GM19023 (cell line): ENCODE results near the gene GRM4.

Source experiments
- ATAC-seq: cut with Tn5 transposase; IDR thresholded peaks from one replicate; pipeline ENCODE4 v1.9.1; 2021; ENCODE audit warnings: mild to moderate bottlenecking, moderate library complexity; ENCODE audit not compliant: unreplicated experiment

Gene GRM4

DNA sequence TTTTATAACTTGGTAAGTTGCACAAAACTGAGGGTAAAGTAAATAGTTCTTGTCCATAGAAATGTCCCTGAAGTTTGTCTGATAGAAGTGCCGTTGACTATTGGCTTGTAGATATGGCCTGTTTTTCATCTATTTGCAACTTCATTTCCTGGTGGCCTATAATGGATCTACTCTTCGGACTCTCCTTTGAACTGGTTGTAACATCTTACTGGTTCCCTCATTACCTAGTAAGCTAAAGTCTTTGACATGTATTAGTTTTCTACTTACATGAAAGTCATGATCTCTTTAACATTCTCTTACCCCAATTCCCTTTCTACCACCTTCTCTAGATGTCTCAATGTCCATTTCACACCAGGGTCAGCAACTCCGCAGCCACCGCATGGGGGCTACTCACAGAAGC, 146.3 kb downstream of the GRM4 start:
- no peak for ATAC-seq

GRCh38 chr6:33998660-33999059, 147.2 kb downstream of the GRM4 start:
- ATAC-seq: no peak

- ATAC-seq: no peak
These were observed 148.6 kb downstream of the GRM4 start for GRCh38 chr6:33997265-33997664.

- ATAC-seq: no peak
These were observed 149.8 kb downstream of the GRM4 start for GRCh38 chr6:33996120-33996475.

- ATAC-seq: no peak
These were observed 150.4 kb downstream of the GRM4 start for GRCh38 chr6:33995309-33996119.

- no peak for ATAC-seq
These were observed 151.2 kb downstream of the GRM4 start for GRCh38 chr6:33994472-33995308.

GRCh38 chr6:33993653-33994471, 152.0 kb downstream of the GRM4 start:
- ATAC-seq: no peak

DNA sequence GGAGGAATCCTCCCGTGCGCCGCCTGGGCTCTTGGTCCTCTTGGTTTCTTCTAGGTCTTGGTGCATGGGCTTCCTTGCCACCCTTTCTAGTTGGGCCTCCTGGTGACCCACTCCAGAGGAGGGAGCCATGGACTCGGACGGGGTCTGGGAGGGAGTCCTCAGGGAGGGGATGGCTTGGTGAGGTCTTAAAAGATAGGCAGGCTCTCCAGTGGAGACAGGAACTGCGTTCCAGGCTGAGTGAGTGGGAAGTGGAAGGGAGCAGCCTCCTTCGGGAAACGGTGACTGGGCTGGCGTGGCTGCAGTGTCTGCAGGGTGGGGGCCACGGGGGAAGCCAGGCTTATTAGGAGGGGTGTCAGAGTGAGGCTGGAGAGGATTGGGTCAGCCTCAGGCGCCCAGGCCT, 152.8 kb downstream of the GRM4 start:
- no peak for ATAC-seq

GRCh38 chr6:33992191-33992590, 153.7 kb downstream of the GRM4 start:
- no peak for ATAC-seq

DNA sequence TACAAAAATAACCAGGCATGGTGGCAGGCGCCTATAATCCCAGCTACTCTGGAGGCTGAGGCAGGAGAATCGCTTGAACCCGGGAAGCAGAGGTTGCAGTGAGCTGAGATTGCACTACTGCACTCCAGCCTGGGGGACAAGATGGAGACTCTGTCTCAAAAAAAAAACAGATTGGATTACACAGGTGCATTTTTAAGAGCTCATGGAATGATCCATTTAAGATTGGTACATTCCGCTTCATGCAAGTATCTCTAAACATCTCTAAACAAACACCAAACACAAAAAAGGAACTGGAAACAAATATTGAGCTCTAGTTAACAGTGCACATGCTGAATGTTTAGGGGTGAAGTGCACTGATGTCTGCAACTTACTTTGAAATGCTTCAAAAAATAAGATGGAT, 154.3 kb downstream of the GRM4 start:
- no peak for ATAC-seq

DNA sequence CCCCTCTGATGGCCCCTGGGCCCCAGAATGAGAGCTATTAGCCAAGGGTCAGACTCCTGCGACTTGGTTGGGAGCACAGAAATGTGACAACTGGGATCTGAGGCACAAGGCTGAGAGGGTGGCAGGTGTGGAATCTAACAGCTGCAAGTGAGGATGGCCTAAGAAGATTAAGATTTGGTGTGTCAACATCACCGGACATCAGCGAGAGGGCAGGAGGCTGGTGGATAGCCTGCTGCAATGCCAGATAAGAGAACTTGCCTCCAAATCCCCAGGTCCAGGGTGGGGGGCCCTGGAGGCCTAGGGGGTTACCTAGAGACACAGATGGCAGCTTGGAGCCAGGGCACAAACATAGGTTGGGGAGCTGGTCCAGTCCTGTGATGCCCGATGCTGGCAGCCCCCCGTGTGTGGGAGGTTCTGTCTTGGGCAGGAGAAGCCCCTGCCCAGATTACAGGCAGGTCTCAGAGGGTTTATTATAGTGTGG, 155.8 kb downstream of the GRM4 start:
- ATAC-seq: no peak

GRCh38 chr6:33989016-33989854, 156.7 kb downstream of the GRM4 start:
- no peak for ATAC-seq

GRCh38 chr6:33988121-33989015, 157.5 kb downstream of the GRM4 start:
- ATAC-seq: no peak

DNA sequence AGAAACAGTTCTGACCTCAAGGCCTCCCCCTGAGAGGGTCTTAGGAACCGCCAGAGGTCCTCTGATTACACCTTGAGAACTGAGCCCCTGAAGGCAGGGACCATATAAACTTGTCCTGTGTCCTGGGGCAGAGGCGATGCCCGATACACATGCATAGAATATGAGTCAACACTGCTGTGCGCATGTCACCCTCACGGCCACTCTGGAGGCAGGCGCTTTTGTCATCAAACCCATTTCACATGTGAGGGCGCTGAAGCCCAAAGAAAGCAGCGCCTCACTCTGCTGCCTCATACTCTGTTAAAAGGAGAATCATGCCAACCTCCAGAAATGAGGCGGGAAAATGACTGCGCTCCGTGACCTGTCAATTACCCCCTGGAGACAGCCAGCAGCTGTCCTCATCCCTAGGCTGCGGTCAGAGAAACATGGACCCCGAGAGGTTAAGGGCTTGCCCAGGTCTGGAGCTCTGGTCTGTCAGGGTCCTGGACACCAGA, 158.3 kb downstream of the GRM4 start:
- no peak for ATAC-seq

DNA sequence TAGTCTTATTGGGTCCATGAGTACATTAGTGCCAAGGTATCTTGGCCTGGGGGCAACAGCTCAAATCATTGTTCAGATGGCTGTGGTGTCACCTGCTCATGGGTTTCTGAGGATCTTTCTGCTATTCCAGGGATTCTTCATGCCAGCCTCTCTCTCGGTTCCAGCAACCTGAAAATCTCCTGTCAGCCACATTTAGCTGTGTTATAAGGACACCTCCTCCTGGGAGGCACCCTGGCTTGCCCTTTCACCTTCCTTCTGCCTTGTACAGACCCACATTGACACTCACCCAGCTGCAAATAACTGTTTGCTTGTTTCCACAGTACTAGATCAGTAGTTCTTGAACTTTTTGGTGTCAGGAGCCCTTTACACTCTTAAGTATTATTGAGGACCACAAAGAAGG, 159.9 kb downstream of the GRM4 start:
- ATAC-seq: no peak

GRCh38 chr6:33985313-33985751, 160.6 kb downstream of the GRM4 start:
- ATAC-seq: no peak

- no peak for ATAC-seq
These were observed 161.2 kb downstream of the GRM4 start for GRCh38 chr6:33984466-33985312.
